GM23338 (cell line): ENCODE results near the gene CCDC102A. TPM values are rescaled to one million over a fixed set of nuclear protein-coding genes. Genes with fewer than 3 reads are reported as not detected.

Experiments used
- ATAC-seq: fragments of 200-7000 bp; cut with Tn5 transposase; 3 replicates; pipeline ENCODE4 v1.9.1; 2020
- DNase-seq: peaks from one replicate; pipeline ENCODE4 v3.0.0-alpha.2; 2015; ENCODE audit warnings: low spot score
- H2AFZ ChIP-seq: fragments of 200-600 bp; sonication (generic); 2 replicates; pipeline ENCODE4 v1.8.0; 2016; ENCODE audit warnings: antibody characterized with exemption, mild to moderate bottlenecking, moderate library complexity
- H3F3A ChIP-seq: fragments of 200-600 bp; sonication (generic); replicated peaks from 2 replicates; pipeline ENCODE4 v1.8.0; 2017; ENCODE audit warnings: antibody characterized with exemption, mixed run types, low read depth
- H3K27ac ChIP-seq: fragments of 200-600 bp; sonication (generic); 2 replicates; pipeline ENCODE4 v1.6.1; 2016; ENCODE audit warnings: low read depth
- H3K27me3 ChIP-seq: fragments of 200-600 bp; sonication (generic); 2 replicates; pipeline ENCODE4 v1.8.0; 2016; ENCODE audit warnings: mild to moderate bottlenecking, mixed run types, moderate library complexity; ENCODE audit not compliant: insufficient read depth
- H3K36me3 ChIP-seq: fragments of 200-600 bp; sonication (generic); 2 replicates; pipeline ENCODE4 v1.8.0; 2016; ENCODE audit warnings: mild to moderate bottlenecking; ENCODE audit not compliant: insufficient read depth
- H3K4me1 ChIP-seq: fragments of 200-600 bp; sonication (generic); 2 replicates; pipeline ENCODE4 v1.8.0; 2016; ENCODE audit warnings: mild to moderate bottlenecking, moderate library complexity; ENCODE audit not compliant: insufficient read depth
- H3K4me2 ChIP-seq: fragments of 200-600 bp; sonication (generic); 2 replicates; pipeline ENCODE4 v1.7.1; 2017; ENCODE audit warnings: mixed run types
- H3K4me3 ChIP-seq: fragments of 200-600 bp; sonication (generic); 2 replicates; pipeline ENCODE4 v1.6.1; 2016; ENCODE audit warnings: mixed run types
- H3K79me2 ChIP-seq: fragments of 200-600 bp; sonication (generic); replicated peaks from 2 replicates; pipeline ENCODE4 v1.8.0; 2017; ENCODE audit warnings: mild to moderate bottlenecking; ENCODE audit not compliant: insufficient read depth
- H3K9me2 ChIP-seq: fragments of 200-600 bp; sonication (generic); 2 replicates; pipeline ENCODE4 v1.8.0; 2017; ENCODE audit not compliant: insufficient read depth
- H4K20me1 ChIP-seq: fragments of 200-600 bp; sonication (generic); replicated peaks from 2 replicates; pipeline ENCODE4 v1.8.0; 2017; ENCODE audit warnings: mild to moderate bottlenecking; ENCODE audit not compliant: insufficient read depth
- H3K27ac Mint-ChIP-seq: 2 replicates; pipeline ENCODE4 v1.8.0; 2020; ENCODE audit warnings: inconsistent platforms, mild to moderate bottlenecking, moderate library complexity, mixed read lengths
- H3K27me3 Mint-ChIP-seq: 3 replicates; pipeline ENCODE4 v1.8.0; 2022; ENCODE audit warnings: low read depth, mild to moderate bottlenecking, moderate library complexity, mixed read lengths, inconsistent platforms; ENCODE audit not compliant: insufficient read depth, poor library complexity
- H3K36me3 Mint-ChIP-seq: 3 replicates; pipeline ENCODE4 v1.8.0; 2021; ENCODE audit warnings: low read depth, mild to moderate bottlenecking, inconsistent platforms, moderate library complexity, mixed read lengths
- H3K4me1 Mint-ChIP-seq: 3 replicates; pipeline ENCODE4 v1.8.0; 2020; ENCODE audit warnings: mild to moderate bottlenecking, inconsistent platforms, mixed read lengths
- H3K4me3 Mint-ChIP-seq: 3 replicates; pipeline ENCODE4 v1.8.0; 2021; ENCODE audit warnings: moderate library complexity, mild to moderate bottlenecking, inconsistent platforms, mixed read lengths
- H3K9me3 Mint-ChIP-seq: 3 replicates; pipeline ENCODE4 v1.8.0; 2020; ENCODE audit warnings: moderate library complexity, mild to moderate bottlenecking, inconsistent platforms, mixed read lengths
- CTCF ChIP-seq, 2 experiments: fragments of 200-600 bp in 1 of 2; sonication (generic) in 1 of 2; conservative IDR thresholded peaks; 2 replicates each; pipeline versions ENCODE4 v1.5.1 to v1.6.1; 2016 to 2017; ENCODE audit warnings: antibody characterized with exemption in 2 of 2, low read depth in 2 of 2, mild to moderate bottlenecking in 2 of 2, moderate library complexity in 1 of 2
- ETS1 ChIP-seq: IDR thresholded peaks from 2 replicates; pipeline ENCODE4 v1.6.1; 2016; ENCODE audit warnings: antibody characterized with exemption
- EZH2phosphoT487 ChIP-seq: fragments of 200-600 bp; sonication (generic); IDR thresholded peaks from one replicate; pipeline ENCODE4 v1.8.1; 2018; ENCODE audit warnings: antibody characterized with exemption; ENCODE audit not compliant: unreplicated experiment
- NANOG ChIP-seq: IDR thresholded peaks from 2 replicates; pipeline ENCODE4 v1.6.1; 2016; ENCODE audit warnings: antibody characterized with exemption, borderline replicate concordance
- POLR2AphosphoS5 ChIP-seq: IDR thresholded peaks from 2 replicates; pipeline ENCODE4 v1.6.1; 2016; ENCODE audit warnings: antibody characterized with exemption, low read depth
- REST ChIP-seq: IDR thresholded peaks from one replicate; pipeline ENCODE4 v1.6.1; 2018; ENCODE audit warnings: antibody characterized with exemption; ENCODE audit not compliant: unreplicated experiment
- ZNF114 ChIP-seq: fragments of 250-450 bp; sonication (Bioruptor Pico); IDR thresholded peaks from 2 replicates; pipeline ENCODE4 v1.5.0; 2020; ENCODE audit warnings: mild to moderate bottlenecking, moderate library complexity
- ZNF462 ChIP-seq: fragments of 250-450 bp; sonication (Bioruptor Pico); IDR thresholded peaks from 2 replicates; pipeline ENCODE4 v1.5.0; 2020; ENCODE audit warnings: mild to moderate bottlenecking, moderate library complexity
- polyA plus RNA-seq: library from polyadenylated mRNA; unstranded; fragments of >200 nt; fragmentation: Nextera tagmentation; extraction: Ambion mirVana; gene quantifications from 2 replicates; pipeline ENCODE4 v1.2.1, GENCODE V29; 2016
- total RNA-seq: library from RNA; depleted of rRNA; stranded (reverse); fragments of >200 nt; shearing (Covaris generic); gene quantifications from 2 replicates; pipeline ENCODE4 v1.2.3, GENCODE V29; 2014

The CCDC102A gene
- total and polyA plus RNA-seq, 2 experiments from 2014 or later: 2.0 to 5.2 TPM

GRCh38 chr16:57517397-57518367, 18.7 kb downstream of the CCDC102A start:
- 0 out of 2 replicates have a peak, but pooled peaks cover 4% of the 10 kb centered on the region for H3K4me1 ChIP-seq
- H3F3A ChIP-seq: no peaks in the 10 kb centered on the region
- peaks cover 9% of the 10 kb centered on the region; the same call in 2 of the 3 replicates for H3K4me1 Mint-ChIP-seq
- no peaks in the 10 kb centered on the region for H4K20me1 ChIP-seq
- no peak overlapping the region for H3K27ac Mint-ChIP-seq
- no peaks in the 10 kb centered on the region for H3K9me2 ChIP-seq
- H3K9me3 Mint-ChIP-seq: no peaks in the 10 kb centered on the region; the same call in 2 of the 3 replicates
- no peaks in the 10 kb centered on the region for H3K27me3 ChIP-seq
- DNase-seq (no peak), ATAC-seq (no peak)
- H3K79me2 ChIP-seq: no peaks in the 10 kb centered on the region
- no peak overlapping the region for H3K27ac ChIP-seq
- no peak overlapping the region for H3K4me3 Mint-ChIP-seq
- no peak overlapping the region for H2AFZ ChIP-seq
- H3K4me3 ChIP-seq: no peak overlapping the region
- H3K4me2 ChIP-seq: no peak overlapping the region
- no peaks in the 10 kb centered on the region for H3K36me3 ChIP-seq
- H3K36me3 Mint-ChIP-seq: peaks cover 6% of the 10 kb centered on the region; the same call in 1 of the 3 replicates
- peaks cover 14% of the 10 kb centered on the region for H3K27me3 Mint-ChIP-seq
- TF ChIP-seq EZH2phosphoT487: no peak
- TF ChIP-seq REST: no peak
- no peak for TF ChIP-seq NANOG
- no peak for TF ChIP-seq POLR2AphosphoS5
- no peak for TF ChIP-seq ZNF462 (CRISPR knock-in tag)
- no peak for TF ChIP-seq CTCF (conservative IDR thresholded peaks at IDR 0.05; ENCODE audit: low read depth in 2 of 2)
- no peak for TF ChIP-seq ZNF114
- no peak for TF ChIP-seq ETS1
